ENCODE measurements around the gene TEDDM1. TPM values are rescaled to one million over a fixed set of nuclear protein-coding genes. Genes with fewer than 3 reads are reported as not detected.
A peak's percentile ranks its signal among the peaks of the same experiment; 100 is the strongest.
"Not testable (repeated sequence)": the region's sequence is repeated elsewhere in the genome, so short reads cannot be mapped to it uniquely, and the experiment has no call there.

Gene TEDDM1, protein sequence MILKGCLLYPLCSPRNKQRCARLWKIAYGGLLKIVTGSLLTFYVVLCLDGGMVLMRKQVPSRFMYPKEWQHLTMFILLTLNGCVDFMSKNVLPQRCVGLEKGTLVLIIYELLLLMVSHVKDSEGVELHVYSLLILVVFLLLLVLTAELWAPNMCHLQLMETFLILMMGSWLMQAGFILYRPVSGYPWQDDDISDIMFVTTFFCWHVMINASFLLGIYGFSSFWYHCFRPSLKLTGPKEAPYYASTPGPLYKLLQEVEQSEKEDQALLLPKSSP
- polyA plus RNA-seq (ENCODE audit: insufficient read length in 4 of 4) = under 1 TPM; 0.06 to 0.12 (median 0.10) TPM

DNA sequence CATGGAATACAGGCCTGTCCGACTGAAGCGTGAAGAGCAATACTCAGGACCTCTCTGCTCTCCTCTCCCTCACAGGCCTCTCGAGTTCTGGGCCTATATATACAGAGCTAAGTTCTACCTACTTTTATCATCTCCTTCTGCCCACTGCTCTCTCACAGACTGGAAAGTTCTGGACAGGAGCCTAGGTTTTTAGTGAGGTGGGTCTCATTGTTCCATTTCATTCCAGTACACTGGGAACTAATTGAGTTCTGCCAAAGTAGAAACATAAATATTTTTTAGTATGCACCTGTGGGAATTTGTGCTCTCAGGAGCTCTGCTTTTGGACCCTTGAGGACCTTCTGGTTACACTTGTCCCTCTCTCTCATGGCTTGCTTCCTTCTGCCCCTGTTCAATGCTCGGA lies at the start of gene TEDDM1:
TEDDM1 (minus strand) TSS at position 101 of the 400 bp plus-strand sequence. CDS start 182 bp downstream, outside the sequence.
- no peak for DNase-seq (ENCODE audit: low read depth in 4 of 4, low spot score in 3 of 4)

DNA sequence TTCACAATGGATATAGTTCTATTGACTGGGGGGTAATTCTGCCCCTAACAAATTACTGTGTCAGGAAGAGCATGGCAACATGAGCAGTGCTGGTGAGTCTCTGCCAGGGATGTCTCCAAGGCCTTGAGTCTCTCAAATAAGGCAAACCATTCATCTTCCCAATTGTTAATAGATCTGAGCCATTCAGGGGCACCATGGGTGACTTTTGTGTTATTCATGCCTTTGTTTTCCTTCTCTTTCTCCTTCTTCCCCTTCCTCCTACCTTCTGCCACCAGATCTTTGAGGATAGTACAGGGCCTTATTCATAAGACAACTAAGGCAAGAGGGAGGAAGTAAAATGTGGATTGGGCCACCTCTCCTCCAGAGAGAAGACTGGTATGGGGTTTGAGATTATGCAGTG lies 49.6 kb upstream of the TEDDM1 start, which contains the start of gene RGSL1:
RGSL1 (plus strand) TSS at position 60 of the 400 bp plus-strand sequence; CDS start at position 80, 20 bp downstream.
- no peak for DNase-seq (ENCODE audit: low read depth in 4 of 4, low spot score in 3 of 4)

DNA sequence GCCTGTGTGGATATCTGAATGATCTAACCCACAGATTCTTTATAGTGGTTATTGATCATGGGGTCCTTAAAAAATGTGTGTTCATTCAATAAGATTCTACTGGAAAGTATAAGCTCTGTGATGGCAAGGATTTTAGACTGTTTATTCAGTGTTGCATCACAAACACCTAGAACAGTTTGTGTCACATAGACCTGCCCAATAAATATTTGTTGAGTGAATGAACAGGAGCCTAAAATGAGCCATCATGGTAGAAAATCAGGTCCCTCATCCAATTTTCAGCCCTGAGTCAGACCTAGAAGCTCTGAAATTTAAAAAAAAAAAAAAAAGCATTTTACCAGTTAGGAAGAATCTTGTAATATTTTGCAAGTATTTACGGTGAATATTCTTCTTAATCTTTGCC lies 47.2 kb upstream of the TEDDM1 start:
- no peak for DNase-seq (ENCODE audit: low read depth in 4 of 4, low spot score in 3 of 4)

DNA sequence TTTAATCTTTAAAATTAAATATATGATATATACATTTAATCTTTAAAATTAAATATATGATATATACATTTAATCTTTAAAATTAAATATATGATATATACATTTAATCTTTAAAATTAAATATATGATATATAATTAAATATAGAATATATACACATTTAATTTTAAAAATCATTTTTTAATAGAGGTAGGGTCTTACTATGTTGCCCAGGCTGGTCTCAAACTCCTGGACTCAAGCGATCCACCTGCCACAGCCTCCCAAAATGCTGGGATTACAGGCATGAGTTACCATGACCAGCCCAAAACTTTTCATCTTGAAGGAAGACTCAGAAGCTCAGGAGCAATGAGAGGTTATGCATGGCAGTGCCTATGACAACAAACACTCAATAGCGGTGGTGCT lies 46.7 kb upstream of the TEDDM1 start:
- DNase-seq (ENCODE audit: low read depth in 4 of 4, low spot score in 3 of 4) = not testable (repeated sequence)

DNA sequence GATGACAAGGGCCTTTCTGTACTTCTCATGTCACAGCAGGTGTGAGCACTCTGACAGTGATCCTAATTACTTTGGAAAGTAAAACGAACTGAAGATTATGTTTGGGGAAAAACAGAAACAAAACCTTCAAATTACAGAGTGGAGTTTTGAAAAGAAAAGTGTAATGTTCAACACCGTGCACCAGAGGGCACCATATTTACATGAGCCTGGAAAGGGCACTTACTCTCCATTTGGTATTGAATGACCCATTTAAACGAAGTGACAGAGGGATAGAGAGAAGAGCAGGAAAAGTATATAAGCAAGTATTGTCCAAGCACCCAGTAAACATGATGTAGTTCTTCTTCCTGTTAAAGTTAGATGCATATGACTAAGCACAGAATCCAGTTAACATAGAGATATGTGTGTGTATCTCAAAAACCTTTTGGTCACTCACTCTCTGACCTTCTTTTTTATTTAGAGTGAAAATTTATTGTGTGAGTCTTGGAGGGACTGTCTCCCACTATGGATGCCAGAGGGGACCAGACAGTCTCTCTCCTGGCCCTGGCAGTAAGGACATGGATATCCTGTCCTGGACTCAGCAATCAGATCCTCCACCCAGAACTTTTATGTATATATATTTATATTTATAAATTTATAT lies 45.7 kb upstream of the TEDDM1 start:
- peak in 1 of 4 donors; percentile 4 for DNase-seq (ENCODE audit: low read depth in 4 of 4, low spot score in 3 of 4)

DNA sequence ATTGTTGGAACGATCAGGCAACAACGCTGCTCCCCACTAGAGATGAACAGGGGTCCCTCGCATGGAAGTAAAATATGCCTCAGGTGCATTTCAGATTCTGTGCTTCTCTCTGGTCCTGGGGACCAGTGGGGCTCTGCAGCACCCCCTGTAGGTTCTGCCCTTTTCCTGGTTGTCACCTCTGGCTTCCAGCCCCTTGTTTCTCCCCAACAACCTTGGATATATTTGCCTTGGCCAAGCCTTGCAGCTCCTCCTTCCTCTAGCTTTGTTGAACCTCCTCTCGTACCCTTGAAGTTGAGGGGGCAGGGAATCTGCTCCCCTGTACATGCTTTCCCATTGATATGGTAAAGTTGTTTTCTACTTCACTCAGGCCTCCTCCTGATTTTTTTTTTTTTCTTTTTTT lies 44.0 kb upstream of the TEDDM1 start:
- DNase-seq (ENCODE audit: low read depth in 4 of 4, low spot score in 3 of 4) = no peak

DNA sequence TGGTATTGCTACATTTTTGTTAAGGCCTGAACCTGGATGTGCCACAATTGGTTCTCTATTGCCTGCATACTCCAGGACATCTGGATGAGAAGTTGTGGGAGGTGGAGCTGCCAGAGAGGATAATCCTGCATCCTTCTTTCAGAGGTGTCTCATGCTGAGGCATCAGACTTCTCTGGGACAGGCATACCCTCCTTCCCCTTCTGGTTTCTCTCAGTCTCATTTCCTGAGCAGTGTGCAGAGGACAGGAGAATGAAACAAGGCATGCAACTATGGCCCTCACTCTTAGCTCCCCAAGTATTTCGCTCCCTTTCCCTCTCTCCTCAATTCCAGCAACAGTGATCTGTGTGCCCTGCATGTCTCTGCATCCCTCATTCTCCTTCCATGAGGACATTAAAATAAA lies 41.9 kb upstream of the TEDDM1 start:
- no peak for DNase-seq (ENCODE audit: low read depth in 4 of 4, low spot score in 3 of 4)

DNA sequence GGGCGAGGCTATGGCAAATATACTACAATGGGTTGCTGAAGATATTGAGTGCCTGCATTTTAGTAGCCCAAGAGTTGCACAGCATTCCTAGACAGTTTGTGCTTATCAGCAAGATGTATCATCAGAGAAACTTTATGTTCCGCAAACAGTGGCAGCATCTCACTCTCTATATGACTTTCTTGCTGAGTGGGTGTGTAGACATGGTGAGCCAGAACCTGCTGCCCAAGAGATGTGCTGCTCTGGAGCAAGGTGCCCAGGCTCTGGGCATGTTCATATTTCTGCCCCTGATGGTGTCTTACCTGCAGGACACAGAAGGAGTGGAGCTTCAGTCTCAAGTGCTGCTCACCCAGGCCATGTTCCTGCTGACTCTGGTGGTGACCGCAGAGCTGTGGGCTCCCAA lies 41.3 kb upstream of the TEDDM1 start:
- DNase-seq (ENCODE audit: low read depth in 4 of 4, low spot score in 3 of 4) = no peak

DNA sequence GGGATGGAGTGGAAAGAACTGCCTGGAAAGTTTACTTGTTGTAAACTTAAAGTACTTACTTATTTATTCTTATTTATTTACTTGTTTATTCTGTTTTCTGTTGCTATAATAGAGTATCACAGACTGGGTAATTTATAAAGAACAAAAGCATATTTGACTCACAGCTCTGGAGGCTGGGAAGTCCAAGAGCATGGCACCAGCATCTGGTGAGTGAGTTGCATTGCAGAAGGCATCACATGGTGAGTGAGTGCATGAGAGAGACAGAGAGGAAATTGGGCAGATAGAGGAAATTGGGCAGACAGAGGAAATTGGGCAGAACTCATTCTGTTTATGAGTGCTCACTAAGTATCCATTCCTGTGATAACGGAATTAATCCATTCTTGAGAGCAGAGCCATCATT lies 37.9 kb upstream of the TEDDM1 start:
- DNase-seq (ENCODE audit: low read depth in 4 of 4, low spot score in 3 of 4) = no peak

DNA sequence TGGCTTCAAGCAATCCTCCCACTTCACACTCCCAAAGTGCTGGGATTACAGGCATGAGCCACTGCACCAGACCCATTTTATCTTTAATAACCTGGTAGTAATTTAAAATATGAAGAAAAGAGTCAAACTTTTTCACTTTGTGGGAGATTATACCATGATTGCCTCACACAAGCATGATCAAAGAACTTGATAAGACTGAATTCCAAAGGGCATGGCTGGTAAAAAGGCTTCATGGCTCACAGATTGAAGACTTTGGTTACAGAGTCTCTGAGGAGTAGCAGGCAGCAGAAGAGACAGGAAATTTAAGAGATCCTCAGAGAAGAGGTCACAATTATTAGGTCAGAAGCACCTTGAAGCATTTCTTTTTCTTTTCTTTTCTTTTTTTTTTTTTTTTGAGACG lies 33.1 kb upstream of the TEDDM1 start:
- no peak for DNase-seq (ENCODE audit: low read depth in 4 of 4, low spot score in 3 of 4)

DNA sequence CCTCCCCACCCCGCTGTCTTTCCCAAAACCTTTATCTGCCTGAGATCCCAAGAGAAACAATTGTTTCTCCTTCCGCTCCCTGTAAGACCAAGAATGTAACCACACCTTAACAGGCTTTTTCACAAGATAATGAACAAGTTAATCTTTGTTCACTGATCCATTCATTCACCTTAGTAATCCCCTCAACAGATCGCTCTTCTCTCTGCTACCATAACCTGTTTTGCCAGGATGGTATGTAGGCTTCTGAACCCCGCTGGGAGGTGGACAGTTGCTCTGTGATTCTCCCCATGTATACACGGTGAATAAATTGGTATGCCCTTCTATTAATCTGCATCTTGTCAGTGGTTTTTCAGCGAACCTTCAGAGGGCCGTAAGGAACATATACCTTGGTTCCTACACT lies 30.8 kb upstream of the TEDDM1 start:
- DNase-seq (ENCODE audit: low read depth in 4 of 4, low spot score in 3 of 4) = no peak

DNA sequence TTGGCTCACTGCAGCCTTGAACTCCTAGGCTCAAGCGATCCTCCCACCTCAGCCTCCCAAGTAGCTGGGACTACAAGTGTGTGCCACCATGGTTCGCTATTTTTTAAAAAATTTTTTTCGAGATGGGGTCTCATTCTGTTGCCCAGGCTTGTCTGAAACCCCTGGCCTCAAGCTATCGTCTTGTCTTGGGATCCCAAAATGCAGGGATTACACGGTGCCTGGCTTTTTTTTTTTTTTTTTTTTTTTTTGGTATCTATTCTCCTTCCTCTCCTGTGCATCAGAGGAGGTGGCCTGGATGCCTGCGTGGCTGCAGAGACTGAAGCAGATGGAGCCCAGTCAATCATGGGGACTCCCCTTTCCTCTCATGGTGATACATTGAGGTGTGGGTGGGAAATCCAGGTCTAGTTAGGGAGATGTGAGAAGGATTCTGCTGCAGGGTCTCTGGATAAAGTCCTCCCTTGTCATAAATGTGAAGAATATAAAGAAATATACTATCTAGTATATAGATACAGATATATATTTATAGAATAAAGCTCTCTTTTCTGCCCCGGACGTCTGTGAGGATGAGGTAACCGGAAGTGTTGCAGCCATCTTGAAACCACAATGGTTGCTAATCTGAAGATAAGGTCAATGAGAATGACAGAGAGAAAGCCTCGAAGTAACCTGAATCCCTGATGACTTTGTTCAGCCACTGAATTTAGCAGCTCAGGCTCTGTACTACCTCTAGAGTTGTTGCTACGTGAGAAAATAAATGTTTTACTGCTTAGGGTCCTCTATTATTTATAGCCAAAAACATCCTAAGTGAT lies 30.0 kb upstream of the TEDDM1 start:
- no peak for DNase-seq (ENCODE audit: low read depth in 4 of 4, low spot score in 3 of 4)

DNA sequence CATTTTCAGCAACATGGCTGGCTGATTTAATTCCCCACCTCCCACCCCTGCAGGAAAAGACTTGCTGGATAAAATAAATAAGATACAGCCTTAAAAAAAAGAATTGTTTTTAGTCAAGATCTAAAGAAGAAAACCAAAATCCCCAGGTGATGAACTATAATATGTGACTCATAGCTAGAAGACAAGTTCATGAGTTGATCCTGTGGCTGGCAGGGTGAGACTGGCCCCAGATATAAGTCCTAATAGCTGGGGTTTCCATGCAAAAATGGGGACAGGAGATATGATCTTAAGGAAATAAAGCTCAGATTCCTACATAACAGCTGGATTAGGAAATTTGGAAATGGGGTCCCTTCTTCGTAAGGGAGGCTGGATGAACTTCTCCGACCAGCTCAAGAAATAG lies 27.6 kb upstream of the TEDDM1 start:
- DNase-seq (ENCODE audit: low read depth in 4 of 4, low spot score in 3 of 4) = no peak

DNA sequence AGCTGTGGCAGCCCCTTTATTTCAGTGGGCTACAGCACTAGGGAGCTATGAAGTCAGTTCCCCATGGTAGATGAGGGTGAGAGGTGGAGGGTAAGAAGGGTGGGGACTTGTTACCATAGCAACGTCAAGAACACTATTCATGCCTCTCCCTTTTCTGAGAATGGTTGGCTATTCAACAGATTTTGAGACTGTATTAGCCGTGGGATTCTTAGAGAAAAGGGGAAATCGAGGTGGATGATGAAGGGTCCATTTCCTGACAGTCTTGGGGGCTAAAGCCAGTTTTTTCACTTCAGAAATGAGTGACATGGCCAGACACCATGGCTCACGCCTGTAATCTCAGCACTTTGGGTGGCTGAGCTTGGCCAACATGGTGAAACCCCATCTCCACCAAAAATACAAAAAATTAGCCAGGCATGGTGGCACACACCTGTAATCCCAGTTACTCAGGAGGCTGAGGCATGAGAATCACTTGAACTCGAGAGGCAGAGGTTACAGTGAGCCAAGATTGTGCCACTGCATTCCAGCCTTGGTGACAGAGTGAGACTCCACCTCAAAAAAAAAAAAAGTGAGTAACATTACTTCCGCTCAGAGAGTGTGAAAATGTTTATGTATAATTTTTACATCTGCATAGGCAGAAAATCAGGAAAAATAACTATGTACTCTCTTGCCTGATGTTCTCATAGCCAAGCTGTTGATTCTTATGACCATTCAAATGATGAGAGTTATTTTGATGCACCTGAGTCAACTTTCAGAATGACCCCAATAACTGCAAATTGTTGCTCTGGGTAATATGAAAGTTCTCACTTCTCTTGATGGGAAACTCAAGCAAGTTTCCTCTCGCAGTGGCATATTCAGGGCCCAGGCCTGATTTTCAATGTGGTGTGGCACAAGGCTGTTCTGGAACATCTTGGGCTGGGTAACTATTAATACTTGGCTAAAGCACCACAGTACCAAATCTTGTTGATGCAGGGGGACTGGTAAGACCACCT lies 26.3 kb upstream of the TEDDM1 start:
- DNase-seq (ENCODE audit: low read depth in 4 of 4, low spot score in 3 of 4) = no peak

DNA sequence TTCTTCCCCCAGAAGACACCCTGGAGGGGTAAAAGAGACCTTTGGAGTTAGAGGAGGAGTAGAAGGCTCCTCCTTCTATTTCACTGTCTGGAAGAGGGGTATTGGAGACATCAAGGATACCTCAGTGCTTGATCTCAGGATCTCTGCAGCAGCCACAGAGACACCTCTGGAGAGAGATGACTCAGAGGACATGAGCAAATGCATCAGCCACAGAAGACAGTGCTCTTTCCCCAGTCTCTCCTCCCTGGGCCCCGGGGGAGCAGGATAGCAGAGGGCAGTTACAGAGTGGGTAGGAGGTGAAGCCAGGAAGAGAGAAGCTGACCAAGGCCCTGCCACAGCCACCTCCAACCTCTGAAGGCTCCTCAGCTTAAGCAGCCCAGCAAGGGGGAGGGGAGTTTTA lies 15.3 kb upstream of the TEDDM1 start:
- DNase-seq (ENCODE audit: low read depth in 4 of 4, low spot score in 3 of 4) = no peak

DNA sequence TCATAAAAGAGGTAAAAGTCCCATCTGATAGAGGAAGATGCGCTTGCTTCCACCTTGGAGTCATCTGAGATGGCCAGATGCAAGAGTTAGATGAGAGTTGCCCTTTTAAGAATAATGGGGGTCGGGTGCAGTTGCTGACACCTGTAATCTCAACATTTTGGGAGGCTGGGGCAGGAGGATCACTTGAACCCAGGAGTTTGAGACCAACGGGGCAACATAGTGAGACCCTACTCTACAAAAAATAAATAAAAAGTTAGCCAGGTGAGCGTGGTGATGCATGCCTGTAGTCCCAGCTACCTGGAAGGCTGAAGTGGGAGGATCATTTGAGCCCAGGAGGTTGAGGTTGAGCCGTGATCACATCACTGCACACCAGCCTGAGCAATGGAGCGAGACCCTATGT lies 13.5 kb upstream of the TEDDM1 start:
- DNase-seq (ENCODE audit: low read depth in 4 of 4, low spot score in 3 of 4) = no peak

DNA sequence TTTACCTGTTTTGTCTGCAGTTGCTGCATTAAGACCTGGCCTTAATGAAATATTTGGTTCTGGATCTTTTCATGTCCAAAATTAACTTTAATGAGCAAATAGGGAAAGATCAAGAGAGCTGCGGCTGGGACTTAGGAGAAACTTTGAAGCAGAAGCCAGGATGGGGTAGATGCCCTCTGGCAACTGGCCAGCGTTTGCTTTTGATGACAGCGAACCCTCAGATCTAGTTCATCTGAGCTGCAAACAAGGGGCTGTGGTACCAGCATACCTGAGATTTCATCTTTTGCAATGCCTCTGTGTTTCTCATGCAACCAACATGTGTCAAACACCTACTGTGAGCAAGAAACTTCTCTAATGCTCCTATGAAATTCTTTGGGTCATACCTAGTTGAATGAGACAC lies 13.0 kb upstream of the TEDDM1 start:
- no peak for DNase-seq (ENCODE audit: low read depth in 4 of 4, low spot score in 3 of 4)

DNA sequence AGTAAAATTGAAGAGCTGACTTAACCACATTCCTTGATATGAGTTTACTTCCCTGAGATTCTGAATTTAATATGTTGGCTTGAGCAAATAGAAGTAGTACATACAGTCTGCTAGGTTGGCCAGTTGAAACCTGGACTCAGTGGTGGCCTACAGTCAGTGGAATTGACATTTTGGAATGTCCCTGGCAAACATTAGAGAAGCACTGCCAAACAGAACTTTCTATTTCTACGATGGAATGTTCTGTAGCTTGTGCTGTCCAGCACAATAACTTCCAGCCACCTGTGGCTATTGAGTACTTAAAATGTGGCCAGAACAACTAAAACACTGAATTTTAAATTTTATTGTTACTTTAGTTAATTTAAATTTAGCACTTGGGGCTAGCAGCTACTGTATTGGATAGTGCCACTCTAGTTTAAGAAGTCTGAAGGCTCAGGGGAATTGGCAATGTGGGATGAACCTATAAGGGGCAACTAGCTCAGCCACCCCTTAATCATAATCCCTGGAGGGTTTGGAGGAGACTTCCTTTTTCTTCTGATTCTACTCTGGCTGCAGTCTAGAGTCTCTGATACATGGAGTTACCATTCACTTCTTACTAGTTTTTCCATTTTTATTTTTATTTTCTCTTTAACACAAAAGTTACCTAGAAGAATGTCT lies 10.3 kb upstream of the TEDDM1 start:
- DNase-seq (ENCODE audit: low read depth in 4 of 4, low spot score in 3 of 4) = no peak

DNA sequence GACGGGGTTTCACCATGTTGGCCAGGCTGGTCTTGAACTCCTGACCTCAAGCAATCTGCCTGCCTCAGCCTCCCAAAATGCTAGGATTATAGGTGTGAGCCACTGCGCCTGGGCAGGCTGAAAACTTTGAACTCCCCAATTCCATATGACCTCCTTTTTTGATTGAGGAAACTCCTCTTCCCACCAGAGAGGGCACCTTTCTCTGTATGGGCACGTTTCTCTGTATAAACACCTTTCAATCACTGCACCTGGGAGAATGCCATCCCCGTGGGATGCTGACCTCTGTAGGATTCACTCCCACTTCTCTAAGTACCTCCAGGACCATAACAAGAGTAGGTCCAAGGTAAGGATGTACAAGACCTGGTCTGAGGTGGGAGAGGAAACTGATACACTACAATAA lies 9.7 kb upstream of the TEDDM1 start:
- no peak for DNase-seq (ENCODE audit: low read depth in 4 of 4, low spot score in 3 of 4)
